Hepatocyte (in vitro differentiated cells): ENCODE data around the gene CEP126.

Source experiments
- CTCF ChIP-seq: fragments of 200-600 bp; sonication (generic); IDR thresholded peaks from 2 replicates; pipeline ENCODE4 v1.5.1; 2016; ENCODE audit warnings: antibody characterized with exemption, mild to moderate bottlenecking; ENCODE audit not compliant: poor library complexity
- EZH2 ChIP-seq: fragments of 200-600 bp; sonication (generic); IDR thresholded peaks from 2 replicates; pipeline ENCODE4 v1.6.1; 2016; ENCODE audit warnings: antibody characterized with exemption, mild to moderate bottlenecking, borderline replicate concordance
- EZH2phosphoT487 ChIP-seq: fragments of 200-600 bp; sonication (generic); IDR thresholded peaks from one replicate; pipeline ENCODE4 v1.6.1; 2018; ENCODE audit warnings: antibody characterized with exemption, mild to moderate bottlenecking, low read depth, moderate library complexity; ENCODE audit not compliant: unreplicated experiment, severe bottlenecking

DNA sequence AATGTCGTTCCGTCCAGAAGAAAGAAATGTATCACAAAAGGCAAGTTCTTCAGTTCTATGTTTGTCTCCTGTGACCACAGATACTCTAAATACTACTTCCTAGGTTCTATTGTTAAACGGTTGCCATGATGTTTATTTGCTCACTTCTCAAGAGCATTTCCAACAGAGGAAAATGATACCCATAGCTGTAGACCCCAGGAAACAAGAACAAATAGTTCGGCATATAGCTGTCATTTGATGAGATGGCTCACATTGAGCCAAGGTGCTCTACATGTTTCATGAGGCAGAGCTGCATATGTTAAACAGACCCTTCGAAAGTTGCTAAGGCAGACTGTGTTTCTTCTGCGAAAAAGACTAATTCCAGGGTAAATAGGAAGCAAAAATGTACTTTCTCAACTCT lies 16.9 kb downstream of the CEP126 start:
- TF ChIP-seq CTCF (no peak), EZH2phosphoT487 (no peak), EZH2 (no peak)
